GM21737 (cell line): ENCODE measurements around the gene ECT2.
A peak's percentile ranks its signal among the peaks of the same experiment; 100 is the strongest.
"Not testable (repeated sequence)": the region's sequence is repeated elsewhere in the genome, so short reads cannot be mapped to it uniquely, and the experiment has no call there.

Experiments
- ATAC-seq: cut with Tn5 transposase; IDR thresholded peaks from one replicate; pipeline ENCODE4 v1.9.1; 2021; ENCODE audit warnings: mild to moderate bottlenecking, moderate library complexity; ENCODE audit not compliant: unreplicated experiment

ECT2 gene

DNA sequence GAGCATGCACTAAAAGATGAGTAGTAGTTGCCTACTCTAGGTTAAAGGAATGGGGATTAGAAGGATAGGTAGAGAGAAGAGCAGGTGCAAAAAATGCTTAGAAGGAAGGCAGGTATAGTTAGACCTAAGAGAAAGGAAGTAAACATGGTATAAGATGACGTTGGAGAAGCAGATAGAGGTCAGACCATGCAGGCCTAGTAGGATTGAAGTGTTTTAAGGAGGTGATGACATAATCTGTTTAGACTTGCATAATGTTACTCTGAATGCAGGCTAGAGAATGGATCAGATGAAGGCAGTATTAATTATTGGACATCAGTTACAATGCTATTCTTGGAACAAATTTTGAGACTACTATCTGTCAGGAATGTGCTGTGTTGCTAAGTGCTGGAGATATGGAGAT is 11.1 kb upstream of the ECT2 start:
- no peak for ATAC-seq

DNA sequence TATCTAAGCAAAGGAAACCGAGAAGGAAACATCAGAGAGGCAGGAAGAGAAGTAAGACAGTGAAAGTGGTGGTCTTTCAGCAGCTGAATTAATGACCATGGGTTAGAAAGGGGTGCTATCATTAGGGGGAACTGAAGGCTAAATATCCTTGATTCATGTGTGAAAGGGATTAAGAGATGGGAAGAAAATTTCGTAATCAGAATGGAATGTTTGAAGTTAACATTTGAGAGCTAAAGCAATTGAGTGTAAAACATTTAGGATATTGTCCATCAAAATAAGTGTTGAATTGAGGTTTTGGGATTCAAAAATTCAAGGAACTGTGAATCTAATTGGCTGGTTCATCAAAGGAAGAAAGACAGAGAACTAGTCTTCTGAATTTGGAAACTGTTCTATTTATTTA is 4.1 kb upstream of the ECT2 start:
- no peak for ATAC-seq

DNA sequence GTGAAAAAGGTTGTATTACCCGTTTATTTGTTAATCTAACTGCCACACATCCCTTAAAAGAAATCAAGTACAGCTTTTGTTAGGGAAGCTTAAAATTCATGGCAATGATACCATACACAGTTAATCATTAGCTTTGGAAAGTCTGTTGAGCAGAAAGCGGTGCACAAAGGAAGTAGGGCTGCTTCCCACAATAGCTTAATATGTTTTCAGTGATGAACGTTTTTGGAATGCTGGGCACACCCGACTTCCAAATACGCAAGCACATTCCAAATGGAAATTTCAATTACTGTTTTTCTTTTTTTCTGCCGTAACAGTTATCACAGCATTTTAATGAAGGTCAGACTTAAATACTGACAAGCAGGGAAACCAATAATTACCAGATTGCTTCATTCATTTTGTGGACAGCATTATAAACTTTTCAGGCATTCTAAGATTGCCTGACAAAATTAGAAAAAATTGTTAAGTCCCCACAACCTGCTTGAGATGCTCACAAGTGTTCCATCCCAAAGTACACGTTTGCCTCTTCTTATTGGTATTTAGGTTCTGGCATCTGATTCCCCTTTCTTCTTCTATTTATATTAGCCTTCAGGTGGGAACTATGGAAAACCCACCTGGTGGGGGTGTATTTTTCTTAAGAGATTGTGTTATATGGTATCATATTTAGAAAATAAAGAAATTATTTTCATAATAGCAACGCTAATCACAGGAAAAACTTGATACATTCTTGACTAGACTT is 1.1 kb upstream of the ECT2 start:
- no peak for ATAC-seq

DNA sequence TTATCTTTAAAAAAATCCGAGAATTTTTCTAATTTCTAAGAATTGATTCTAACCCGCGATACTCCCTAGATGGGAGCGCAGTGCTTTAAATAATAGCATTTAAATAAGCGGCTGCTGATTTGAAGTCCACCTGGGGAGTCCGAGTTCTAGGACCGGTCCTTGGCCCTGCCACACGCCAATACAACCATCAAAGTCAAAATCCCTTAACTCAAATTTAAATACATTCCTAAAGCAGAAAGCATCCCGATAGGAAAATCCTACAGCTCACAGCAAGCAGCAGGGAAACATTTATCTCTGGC is 508 bp upstream of the ECT2 start:
- ATAC-seq = no peak

DNA sequence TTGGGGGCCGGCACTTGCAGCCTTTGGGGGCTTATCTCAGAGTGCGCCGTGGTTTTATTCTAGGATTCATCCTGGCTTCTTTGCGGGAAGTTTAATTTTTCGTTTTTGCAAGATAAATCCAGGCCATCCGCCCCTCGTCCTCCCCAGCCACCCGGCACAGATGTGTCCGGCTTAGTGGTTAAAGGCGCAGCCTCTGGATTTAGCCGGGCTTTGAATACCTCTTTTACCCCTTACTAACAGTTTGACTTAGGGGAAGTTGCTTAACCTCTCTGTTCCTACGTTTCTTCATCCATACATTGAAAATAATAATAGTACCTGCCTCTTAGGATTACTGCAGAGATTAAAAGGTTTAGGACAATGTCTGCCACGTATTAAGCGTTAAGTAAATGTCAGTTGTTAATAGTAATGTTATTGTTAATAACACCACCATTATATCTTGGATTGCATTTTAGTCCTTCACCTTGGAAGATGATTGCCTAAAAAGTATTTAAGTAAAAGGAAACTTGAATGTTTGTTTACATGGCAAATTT is 714 bp downstream of the ECT2 start:
- peak; percentile 20 for ATAC-seq

DNA sequence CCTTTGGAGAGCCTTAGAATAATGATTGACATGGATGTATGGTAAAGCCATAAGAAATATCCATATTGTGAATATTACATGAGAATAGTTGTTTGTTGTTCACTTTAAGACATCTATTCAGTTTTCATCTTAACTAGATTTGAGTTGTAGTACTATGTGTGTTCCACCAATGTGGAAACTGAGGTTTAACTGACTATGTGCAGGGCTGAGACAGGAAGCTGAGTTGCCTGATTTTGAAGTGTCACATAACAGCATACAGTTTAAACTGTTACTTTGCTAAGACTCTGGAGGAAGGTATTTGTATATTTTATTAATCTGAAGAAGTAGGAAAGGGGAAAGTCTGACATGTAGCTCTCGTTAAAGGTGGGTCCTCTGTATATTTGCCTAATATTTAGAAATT is 2.1 kb downstream of the ECT2 start:
- ATAC-seq = no peak

DNA sequence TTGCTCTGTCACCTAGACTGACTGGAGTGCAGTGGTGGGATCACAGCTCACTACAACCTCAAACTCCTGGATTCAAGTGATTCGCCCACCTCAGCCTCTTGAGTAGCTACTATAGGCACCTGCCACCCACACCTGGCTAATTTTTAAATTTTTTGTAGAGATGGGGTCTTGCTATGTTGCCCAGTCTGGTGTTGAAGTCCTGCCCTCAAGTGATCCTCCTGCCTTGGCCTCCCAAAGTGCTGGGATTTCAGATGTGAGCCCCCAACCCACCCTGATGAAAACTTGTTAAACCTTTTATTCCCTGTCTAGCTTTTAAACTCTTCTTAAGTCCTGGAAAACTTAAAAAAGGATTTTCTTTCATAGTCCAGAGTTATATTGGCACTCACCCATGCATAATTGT is 2.6 kb downstream of the ECT2 start:
- no peak for ATAC-seq

DNA sequence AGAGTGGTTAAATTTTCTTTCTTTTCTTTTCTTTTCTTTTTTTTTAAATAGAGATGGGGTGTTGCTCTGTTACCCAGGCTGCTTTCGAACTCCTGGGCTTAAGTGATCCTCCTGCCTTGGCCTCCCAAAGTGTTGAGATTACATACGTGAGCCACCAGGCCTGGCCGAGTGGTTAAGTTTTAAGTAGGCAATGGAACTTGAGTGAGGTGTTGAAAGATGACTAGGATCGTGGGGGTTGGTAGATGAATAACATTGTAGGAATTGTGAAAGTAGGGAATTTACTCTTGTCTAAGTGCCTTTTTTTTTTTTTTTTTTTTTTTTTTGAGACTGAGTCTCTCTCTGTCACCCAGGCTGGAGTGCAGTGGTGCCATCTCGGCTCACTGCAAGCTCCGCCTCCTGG is 9.9 kb downstream of the ECT2 start:
- ATAC-seq = not testable (repeated sequence)

DNA sequence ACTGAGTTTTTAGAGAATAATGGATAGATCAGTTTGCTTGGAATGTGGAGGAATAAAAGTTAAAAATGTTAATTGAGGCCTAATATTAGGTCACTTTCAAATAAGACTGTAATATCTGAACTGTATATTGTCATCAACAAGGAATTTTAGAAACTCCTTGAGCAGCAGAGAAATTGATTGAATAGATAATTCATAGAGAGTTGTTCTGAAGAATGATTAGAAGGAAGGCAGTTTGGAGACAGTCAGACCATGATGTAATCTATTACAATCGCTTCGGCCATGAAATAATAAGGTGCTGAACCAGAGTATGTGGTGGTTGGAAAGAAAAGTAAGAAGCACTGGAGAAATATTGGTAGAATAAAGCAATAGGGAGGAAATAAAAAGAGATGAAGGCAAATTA is 15.7 kb downstream of the ECT2 start:
- no peak for ATAC-seq

DNA sequence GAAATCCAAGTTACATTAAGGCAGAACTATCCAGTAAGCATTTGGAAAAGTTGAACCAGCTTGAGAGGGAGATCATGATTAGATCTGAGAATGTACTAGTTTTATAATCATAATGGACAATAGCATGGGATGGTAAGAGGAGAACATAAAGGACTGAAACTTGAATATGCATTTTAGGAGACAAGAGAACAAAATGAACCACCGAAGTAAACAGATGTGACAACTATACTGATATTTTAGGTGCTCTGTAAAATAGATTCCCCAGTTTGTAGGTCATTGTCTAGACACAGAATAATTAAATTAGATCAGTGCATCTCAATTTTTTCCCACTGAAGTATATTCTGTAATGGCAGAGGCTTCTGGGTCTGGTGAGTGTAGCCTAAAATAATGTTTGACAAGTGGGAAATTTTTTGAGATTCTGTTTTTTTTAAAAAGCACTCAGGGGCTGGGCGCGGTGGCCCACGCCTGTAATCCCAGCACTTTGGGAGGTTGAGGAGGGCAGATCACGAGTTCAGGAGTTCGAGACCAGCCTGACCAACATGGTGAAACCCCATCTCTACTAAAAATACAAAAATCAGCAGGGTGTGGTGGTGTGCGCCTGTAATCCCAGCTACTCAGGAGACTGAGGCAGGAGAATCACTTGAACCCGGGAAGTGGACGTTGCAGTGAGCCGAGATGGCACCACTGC is 16.3 kb downstream of the ECT2 start:
- no peak for ATAC-seq

DNA sequence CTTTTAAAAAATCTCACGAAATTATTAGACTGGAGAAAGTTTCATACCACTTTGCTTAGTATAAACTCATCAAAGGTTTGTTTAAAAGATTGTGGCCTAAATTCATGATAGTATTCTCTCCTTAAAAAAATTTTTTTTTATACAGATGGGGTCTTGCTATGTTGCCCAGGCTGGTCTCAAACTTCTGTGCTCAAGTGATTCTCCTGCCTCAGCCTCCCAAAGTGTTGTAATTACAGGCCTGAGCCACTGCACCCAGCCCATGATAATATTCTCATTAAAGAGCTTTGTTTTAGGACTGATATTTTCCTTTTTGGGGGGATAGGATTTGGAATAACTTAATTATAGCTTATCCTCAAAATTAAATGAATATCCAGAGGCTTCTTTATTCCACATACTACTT is 19.9 kb downstream of the ECT2 start:
- ATAC-seq = no peak

DNA sequence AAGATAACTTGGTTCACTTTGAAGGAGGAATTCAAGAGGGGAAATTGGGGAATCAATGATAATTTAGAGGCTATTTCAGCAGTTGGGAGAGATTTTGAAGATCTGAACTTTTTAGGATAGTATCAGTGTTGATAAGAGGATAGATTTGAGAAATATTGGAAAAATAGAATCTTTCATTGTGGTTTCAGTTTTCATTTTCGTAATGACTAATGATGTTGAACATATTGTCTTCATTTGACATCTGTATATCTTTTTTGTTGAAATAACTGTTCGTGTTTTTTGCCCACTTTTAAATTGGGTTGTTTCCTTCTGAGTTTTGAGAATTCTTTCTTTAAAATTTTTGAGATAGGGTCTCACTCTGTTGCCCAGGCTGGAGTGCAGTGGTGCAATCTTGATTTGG is 21.1 kb downstream of the ECT2 start:
- ATAC-seq = no peak

DNA sequence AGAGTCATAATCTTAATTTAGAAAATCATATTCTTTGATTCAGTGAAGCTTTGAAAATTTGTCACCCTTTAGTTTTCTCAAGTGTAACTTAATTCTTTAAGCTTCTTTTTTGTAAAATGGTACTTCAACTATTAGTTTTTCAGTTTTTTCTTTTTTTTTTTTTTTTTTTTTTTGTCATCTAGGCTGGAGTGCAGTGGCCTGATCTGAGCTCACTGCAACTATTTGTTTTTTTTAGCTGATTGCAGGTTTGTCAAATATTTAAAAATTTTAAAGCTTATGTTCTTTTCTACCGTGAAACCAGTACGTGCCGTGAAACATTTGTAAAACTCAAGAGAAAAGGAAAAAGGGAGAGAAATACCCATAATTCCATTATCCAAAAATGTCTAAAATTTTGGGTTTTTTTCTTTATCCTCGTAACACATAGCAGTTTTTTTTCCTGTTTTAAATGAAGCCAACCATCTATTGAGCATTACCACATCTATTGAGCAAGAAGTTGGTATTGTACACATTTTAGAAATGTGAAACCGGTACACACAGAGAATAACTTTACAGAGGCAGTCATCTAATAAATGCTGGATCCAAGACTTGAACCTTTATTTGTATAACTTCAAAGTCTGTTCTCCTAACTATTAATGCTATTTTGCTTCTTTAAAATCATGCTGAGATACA is 25.7 kb downstream of the ECT2 start:
- ATAC-seq = no peak

DNA sequence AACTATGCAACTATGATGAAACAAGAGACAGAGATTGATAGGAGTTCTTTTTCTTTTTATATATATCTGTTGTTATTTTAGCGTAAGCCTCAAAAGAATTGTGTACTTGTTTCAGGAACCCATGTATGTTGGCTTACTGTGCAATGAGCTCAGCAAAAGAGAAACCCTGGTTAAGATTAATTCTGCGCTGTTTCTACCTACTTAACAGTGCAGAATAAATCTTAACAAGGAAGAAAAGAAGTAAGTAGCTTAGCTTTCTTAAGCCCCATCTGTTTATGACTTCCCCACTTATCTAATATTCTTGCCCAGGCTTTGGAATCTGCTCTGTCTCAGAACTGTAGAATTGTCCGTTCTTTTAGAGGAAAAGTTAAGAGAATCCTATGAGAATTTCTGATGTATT is 27.4 kb downstream of the ECT2 start:
- ATAC-seq = no peak

DNA sequence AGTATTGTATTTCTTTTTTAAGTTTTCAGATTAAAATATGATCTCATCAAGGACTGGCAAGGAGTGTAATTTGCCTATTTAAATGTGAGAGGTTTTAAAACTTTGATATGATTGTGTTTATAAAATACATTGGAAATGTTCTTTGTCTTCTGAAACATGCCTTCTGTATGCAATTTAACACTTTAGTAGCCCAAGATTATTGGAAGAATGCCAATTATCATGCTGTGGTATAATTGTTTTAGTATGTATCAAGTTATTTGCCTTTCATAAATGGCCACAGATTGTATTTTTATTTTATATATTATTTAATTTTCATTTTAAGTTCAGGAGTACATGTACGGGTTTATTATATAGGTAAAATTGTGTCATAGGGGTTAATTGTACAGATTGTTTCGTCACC is 31.7 kb downstream of the ECT2 start:
- no peak for ATAC-seq

DNA sequence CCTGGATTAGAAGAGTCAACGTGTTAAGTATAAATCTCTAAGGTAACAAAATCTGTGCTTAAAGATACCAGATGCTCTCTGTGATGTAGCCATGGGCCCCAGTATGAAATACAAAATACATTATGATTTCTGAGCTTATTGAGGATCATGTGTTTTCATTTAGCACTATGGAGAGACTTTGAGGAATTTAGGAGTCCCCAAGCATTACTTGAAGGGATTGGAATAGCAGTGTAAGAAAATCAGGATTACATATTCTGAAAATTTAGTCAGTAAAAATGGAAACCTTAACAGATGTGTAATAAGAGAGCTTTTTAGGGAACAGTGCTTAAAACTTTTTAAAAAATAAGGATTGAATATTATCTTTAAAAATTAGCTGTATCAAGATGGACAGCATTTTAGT is 35.5 kb downstream of the ECT2 start:
- no peak for ATAC-seq

DNA sequence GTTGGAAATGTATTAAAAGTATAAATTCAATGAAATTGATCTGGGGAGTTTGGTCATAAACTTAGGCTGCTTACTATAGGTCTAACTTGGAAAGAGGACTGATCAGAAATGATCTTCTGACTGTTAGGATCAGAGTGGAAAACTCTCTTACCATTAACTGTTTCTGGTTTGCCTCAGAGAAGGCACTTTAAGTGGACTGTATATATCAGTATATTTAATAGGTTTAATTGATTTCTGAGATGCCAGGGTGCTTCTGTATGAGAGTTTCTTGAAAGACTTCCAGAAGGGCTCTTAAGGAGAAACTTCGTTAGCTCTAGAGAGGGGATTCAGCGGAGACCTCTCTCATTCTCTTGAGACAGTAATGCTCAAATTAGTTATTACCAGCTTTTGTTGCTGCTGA is 36.5 kb downstream of the ECT2 start:
- no peak for ATAC-seq

DNA sequence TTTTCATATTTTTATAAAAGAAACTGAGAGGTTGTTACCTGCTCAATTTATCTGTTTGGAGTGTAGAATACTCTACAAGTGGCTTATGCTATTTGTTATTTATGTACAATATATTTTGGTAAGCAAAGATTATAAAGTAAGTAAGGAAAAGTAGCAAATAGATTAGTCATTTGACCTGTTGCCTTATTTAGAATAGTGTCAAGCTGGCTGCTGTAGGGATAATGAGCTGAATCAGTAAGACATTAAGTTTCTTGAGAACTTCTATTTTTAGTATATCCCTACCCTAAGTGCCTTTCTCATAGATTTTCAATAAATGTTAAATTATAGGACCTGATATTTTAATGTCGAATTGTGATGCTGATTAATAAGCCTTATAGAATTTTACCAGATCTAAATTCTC is 37.2 kb downstream of the ECT2 start:
- ATAC-seq = no peak

DNA sequence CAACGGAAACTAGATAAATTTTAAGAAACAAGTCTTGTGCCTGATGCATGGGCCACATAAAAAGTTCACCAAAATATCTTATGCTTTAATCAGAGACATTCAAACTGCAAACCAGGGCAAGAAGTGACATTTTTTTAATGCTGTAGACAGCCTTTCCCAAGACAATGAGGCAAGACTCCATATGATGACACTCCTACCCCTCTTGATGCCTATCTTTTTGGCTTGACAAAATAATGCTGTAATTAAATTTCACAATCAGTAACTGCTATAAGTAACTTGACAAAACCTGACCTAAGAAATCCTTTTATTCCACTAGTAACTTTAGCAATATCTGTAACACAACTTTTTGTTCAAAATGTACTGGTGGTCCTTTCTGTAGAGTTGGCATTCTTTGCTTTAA is 48.7 kb downstream of the ECT2 start:
- no peak for ATAC-seq

DNA sequence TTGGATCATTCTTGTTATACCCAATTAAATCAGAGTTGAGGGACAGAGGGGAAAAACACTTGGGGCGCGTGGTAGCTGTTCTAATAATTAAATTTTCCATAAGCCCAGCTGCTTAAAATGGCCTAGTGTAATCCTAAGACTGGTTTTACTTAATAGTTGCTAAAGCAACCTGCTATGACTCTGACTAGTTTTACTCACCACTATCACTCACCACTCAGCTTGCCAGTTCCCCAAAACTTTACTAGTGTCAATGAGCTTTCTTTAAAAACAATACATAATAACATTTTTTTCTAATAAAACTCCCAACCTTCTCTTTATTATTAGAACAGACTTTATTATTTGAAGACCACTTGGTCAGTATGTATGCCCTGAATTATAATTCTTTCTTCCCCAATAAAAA is 49.6 kb downstream of the ECT2 start:
- ATAC-seq = no peak

DNA sequence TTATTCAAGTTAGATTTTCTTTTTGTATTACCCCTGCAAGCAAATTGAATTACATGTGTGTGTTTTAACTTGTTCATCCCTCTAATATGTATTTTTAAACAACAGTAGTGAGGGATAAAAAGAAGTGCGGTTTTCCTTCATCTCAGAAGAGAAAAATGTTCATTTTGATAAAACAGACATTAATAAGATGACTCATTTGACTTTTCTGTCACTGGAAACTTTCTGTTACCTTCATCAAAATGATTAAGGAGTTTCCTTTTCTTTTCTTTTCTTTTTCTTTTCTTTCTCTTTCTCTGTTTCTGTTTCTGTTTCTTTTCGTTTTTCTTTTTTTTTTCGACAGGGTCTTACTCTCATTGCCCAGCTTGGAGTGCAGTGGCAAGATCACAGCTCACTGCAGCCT is 53.0 kb downstream of the ECT2 start:
- ATAC-seq = no peak

DNA sequence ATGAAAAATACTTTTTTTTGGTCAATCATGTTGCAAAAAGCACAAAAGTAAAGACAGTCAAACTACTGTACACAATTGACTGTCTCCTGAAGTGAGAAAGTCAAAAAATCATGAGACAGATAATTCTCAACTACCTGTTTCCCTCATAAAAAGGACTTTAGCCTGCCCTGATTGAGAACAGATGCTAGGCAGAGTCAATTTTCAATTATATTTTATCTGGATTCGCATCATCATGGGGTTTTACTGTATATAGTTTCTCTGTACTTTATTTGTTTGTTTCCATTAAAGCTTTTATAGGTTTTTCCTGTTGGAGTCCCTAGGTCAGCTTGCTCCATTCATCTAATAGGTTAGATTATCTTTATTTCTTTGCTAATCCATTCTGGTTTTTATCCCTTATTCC is 53.8 kb downstream of the ECT2 start:
- no peak for ATAC-seq
